ENCODE data around the gene ARID3A.

DNA sequence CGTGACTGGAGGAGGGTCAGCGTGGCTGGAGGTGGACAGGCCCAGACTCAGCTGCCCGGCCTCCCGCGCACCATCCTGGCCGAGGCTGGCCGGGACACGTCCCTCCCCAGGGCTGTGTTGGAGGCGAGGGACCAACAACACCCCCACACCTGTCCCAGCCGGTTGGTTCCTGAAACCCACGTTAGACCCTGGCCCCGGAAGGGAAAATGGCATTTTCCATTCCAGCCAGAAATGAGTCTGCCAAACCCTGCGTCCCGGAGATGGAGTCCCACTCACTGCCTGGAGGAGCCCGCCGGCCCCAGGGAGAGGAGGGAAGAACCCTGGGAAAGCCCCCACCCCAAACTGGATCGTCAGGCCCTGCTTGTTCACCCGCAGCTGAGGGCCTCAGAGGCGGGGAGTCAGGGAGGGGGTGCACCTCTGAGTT lies 53.5 kb downstream of the ARID3A start:
- TF ChIP-seq, protein P1, sequence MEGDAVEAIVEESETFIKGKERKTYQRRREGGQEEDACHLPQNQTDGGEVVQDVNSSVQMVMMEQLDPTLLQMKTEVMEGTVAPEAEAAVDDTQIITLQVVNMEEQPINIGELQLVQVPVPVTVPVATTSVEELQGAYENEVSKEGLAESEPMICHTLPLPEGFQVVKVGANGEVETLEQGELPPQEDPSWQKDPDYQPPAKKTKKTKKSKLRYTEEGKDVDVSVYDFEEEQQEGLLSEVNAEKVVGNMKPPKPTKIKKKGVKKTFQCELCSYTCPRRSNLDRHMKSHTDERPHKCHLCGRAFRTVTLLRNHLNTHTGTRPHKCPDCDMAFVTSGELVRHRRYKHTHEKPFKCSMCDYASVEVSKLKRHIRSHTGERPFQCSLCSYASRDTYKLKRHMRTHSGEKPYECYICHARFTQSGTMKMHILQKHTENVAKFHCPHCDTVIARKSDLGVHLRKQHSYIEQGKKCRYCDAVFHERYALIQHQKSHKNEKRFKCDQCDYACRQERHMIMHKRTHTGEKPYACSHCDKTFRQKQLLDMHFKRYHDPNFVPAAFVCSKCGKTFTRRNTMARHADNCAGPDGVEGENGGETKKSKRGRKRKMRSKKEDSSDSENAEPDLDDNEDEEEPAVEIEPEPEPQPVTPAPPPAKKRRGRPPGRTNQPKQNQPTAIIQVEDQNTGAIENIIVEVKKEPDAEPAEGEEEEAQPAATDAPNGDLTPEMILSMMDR (IDR thresholded peaks at IDR 0.05): no peak
- TF ChIP-seq POLR2A (IDR thresholded peaks at IDR 0.05): no peak
